Measurements from ENCODE around the gene ASTE1. TPM values are rescaled to one million over a fixed set of nuclear protein-coding genes. Genes with fewer than 3 reads are reported as not detected.

ASTE1 gene
- total and polyA plus RNA-seq, 10 of the 15 experiments (the other 5 are each of a cell fraction or from before 2014, with no cell fraction given) = 5.1 to 12.0 (median 8.2) TPM

DNA sequence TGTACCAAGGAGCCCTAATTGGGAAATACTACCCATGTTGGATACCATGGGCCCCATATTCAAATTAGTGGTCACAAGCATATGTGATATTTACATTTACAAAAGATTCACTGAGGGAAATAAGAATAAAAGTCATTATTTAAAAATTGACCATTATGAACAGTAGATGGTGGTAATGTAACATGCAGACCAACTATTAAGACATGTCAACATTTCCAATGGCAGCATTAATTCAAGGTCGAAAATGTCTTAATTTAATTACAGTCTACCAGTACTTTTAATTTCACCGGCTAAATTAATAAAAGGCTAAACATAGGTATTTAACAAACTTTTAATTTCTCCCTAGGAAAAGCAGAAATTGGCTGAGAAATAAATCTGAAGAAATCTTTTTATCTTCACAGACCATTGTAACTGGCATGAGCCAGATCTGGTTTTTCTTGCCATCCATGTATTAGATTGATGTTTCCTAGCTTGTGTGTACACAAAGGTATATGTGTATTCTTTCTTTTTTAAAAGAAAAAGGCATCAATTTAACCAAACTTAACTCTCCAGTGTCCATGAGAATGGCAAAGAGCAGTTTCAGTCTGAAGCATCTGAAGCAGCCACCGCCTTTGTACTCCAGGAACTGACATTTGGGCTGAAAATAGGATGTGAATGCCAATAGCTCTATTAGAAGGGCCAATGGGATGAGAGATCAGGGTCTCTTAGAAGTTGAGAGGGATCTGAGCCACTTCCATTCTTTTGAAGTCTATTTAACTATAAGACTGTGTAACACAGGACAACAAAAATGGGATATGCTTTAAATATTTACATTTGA is 26.6 kb upstream of the ASTE1 start:
- CTCF ChIA-PET = interaction anchor here (1.0 to 1.2 kb wide), 4 partner anchors 10 to 432 kb away, joined by 3 to 4 read pairs (median 4); no protein-coding TSS in a partner anchor

More for the DNA sequence above, 26.6 kb upstream of the ASTE1 start:
- Histone ChIP-seq H3K4me3 (no peak overlapping the region), H3K9me3 (replicated peaks; ENCODE audit: control insufficient read depth, insufficient read depth, low read length) (no peaks in the 10 kb centered on the region), H3K4me1 (ENCODE audit: control insufficient read depth, insufficient read depth, low read length) (no peaks in the 10 kb centered on the region), H3K4me2 (ENCODE audit: control insufficient read depth, insufficient read depth) (no peak overlapping the region), H2AFZ (ENCODE audit: control insufficient read depth, low read depth, low read length) (no peak overlapping the region), H3K9ac (ENCODE audit: control insufficient read depth, insufficient read depth, low read length) (no peak overlapping the region), H4K20me1 (ENCODE audit: control insufficient read depth, insufficient read depth) (no peaks in the 10 kb centered on the region), H3K79me2 (ENCODE audit: control insufficient read depth, insufficient read depth, low read length) (no peaks in the 10 kb centered on the region), H3K27me3 (replicated peaks in 1 of 2; ENCODE audit: control insufficient read depth in 2 of 2, insufficient read depth in 2 of 2, low read length in 1 of 2) (no peaks in the 10 kb centered on the region), H3K27ac (ENCODE audit: control insufficient read depth, insufficient read depth) (no peak overlapping the region), H3K36me3 (ENCODE audit: control insufficient read depth in 2 of 2, insufficient read depth in 2 of 2, low read length in 1 of 2) (no peaks in the 10 kb centered on the region)
- no peak for TF ChIP-seq SRF (IDR thresholded peaks at IDR 0.05; ENCODE audit: low read depth in 2 of 2, low read length in 2 of 2)
- TF ChIP-seq RAD21 (IDR thresholded peaks at IDR 0.05; ENCODE audit: insufficient read depth, low read depth, low read length) = peak; percentile 51
- TF ChIP-seq SMC3 (IDR thresholded peaks at IDR 0.05; ENCODE audit: borderline replicate concordance, low read length) = peak; percentile 27; the same call in 1 of the 2 replicates
- TF ChIP-seq, protein P1, sequence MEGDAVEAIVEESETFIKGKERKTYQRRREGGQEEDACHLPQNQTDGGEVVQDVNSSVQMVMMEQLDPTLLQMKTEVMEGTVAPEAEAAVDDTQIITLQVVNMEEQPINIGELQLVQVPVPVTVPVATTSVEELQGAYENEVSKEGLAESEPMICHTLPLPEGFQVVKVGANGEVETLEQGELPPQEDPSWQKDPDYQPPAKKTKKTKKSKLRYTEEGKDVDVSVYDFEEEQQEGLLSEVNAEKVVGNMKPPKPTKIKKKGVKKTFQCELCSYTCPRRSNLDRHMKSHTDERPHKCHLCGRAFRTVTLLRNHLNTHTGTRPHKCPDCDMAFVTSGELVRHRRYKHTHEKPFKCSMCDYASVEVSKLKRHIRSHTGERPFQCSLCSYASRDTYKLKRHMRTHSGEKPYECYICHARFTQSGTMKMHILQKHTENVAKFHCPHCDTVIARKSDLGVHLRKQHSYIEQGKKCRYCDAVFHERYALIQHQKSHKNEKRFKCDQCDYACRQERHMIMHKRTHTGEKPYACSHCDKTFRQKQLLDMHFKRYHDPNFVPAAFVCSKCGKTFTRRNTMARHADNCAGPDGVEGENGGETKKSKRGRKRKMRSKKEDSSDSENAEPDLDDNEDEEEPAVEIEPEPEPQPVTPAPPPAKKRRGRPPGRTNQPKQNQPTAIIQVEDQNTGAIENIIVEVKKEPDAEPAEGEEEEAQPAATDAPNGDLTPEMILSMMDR (IDR thresholded peaks at IDR 0.05 in 2 of 3, conservative IDR thresholded peaks at IDR 0.05 in 1 of 3; ENCODE audit: control insufficient read depth in 2 of 3, extremely low read depth in 1 of 3, insufficient read depth in 1 of 3, low read depth in 3 of 3, low read length in 3 of 3) = peak in 1 of 3 experiments; percentile 29; a peak in 2 of 6 replicates
- TF ChIP-seq, protein P2, sequence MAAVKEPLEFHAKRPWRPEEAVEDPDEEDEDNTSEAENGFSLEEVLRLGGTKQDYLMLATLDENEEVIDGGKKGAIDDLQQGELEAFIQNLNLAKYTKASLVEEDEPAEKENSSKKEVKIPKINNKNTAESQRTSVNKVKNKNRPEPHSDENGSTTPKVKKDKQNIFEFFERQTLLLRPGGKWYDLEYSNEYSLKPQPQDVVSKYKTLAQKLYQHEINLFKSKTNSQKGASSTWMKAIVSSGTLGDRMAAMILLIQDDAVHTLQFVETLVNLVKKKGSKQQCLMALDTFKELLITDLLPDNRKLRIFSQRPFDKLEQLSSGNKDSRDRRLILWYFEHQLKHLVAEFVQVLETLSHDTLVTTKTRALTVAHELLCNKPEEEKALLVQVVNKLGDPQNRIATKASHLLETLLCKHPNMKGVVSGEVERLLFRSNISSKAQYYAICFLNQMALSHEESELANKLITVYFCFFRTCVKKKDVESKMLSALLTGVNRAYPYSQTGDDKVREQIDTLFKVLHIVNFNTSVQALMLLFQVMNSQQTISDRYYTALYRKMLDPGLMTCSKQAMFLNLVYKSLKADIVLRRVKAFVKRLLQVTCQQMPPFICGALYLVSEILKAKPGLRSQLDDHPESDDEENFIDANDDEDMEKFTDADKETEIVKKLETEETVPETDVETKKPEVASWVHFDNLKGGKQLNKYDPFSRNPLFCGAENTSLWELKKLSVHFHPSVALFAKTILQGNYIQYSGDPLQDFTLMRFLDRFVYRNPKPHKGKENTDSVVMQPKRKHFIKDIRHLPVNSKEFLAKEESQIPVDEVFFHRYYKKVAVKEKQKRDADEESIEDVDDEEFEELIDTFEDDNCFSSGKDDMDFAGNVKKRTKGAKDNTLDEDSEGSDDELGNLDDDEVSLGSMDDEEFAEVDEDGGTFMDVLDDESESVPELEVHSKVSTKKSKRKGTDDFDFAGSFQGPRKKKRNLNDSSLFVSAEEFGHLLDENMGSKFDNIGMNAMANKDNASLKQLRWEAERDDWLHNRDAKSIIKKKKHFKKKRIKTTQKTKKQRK (IDR thresholded peaks at IDR 0.05; ENCODE audit: low read depth, low read length) = no peak
- POLR2A ChIA-PET = no interaction called here
- FAIRE-seq (no peak), DNase-seq (ENCODE audit: low read depth, low spot score) (no peak), ATAC-seq (no peak)
- in situ Hi-C loops (cut with MboI) = no loop called here
- RAD21 ChIA-PET (ENCODE audit: unreplicated experiment) = no interaction called here
- WGBS (ENCODE audit: insufficient coverage, insufficient replicate concordance, low lambda C conversion rate, missing lambda C conversion rate) = 57% methylated on average over 3 of the region's 3 CpGs
- intact Hi-C loops (cut with micrococcal nuclease; ENCODE audit: unreplicated experiment) = loop anchor here (5.0 kb wide), 1 partner anchor 979 kb away; no protein-coding TSS in a partner anchor
- no TSS peak for BruUV-seq (replicated peaks)
- SMC1A ChIA-PET (ENCODE audit: uncharacterized antibody, unreplicated experiment) = interaction anchor here (1.2 kb wide), 1 partner anchor 14 kb away, joined by 3 read pairs; no protein-coding TSS in a partner anchor

Measured in GM12878 (cell line).